Right ventricle myocardium inferior (tissue), 1 donor: Measurements from ENCODE around the gene KCNQ1. TPM values are rescaled to one million over a fixed set of nuclear protein-coding genes. Genes with fewer than 3 reads are reported as not detected.

ENCODE experiments used
- ATAC-seq: fragments of 200-7000 bp; cut with Tn5 transposase; one replicate; pipeline ENCODE4 v1.9.1; 2020; ENCODE audit warnings: mild to moderate bottlenecking, moderate library complexity
- DNase-seq: peaks from one replicate; pipeline ENCODE4 v3.0.0; 2021; ENCODE audit errors: missing footprints
- intact Hi-C: fragments of 100-400 bp; cut with DNase I; formaldehyde crosslinking; loops from one replicate; pipeline ENCODE4 v1.11.0; 2022
- total RNA-seq: library from RNA; stranded (reverse); fragmentation: NEBNext Ultra II Directional; extraction: Animal tissue kit (Norgen Biotek cat#: 25700); gene quantifications from one replicate; pipeline ENCODE4 v1.2.1, GENCODE V29; 2021
- donor health status: DM: no; HTN: yes; CAD: no; lungs with severe emphysema.

Gene KCNQ1
- total RNA-seq, 1 donor from 2014 or later: 40.0 TPM

- intact Hi-C loops: no loop called here
- no peak for ATAC-seq
- peak; percentile 22 for DNase-seq
Measured at GRCh38 chr11:2750101-2750681, 305.4 kb downstream of the KCNQ1 start.

GRCh38 chr11:2750682-2751522 is 306.1 kb downstream of the KCNQ1 start:
- intact Hi-C loops: no loop called here
- no peak for ATAC-seq
- DNase-seq: peak; percentile 54

- ATAC-seq: no peak
- DNase-seq: peak; percentile 57
- intact Hi-C loops: no loop called here
Measured at GRCh38 chr11:2751523-2752203, 306.9 kb downstream of the KCNQ1 start.

- intact Hi-C loops: no loop called here
- ATAC-seq: no peak
- peak; percentile 45 for DNase-seq
Measured at GRCh38 chr11:2752204-2752770, 307.5 kb downstream of the KCNQ1 start.

GRCh38 chr11:2752923-2753322 is 308.1 kb downstream of the KCNQ1 start:
- ATAC-seq (no peak), DNase-seq (peak; percentile 13)
- intact Hi-C loops: no loop called here

- intact Hi-C loops: no loop called here
- no peak for ATAC-seq
Measured at GRCh38 chr11:2754008-2754407, 309.2 kb downstream of the KCNQ1 start.

GRCh38 chr11:2755071-2755470 is 310.3 kb downstream of the KCNQ1 start:
- ATAC-seq (no peak), DNase-seq (no peak)
- intact Hi-C loops: no loop called here

More at GRCh38 chr11:2754008-2754407, 309.2 kb downstream of the KCNQ1 start:
- DNase-seq: peak; percentile 35

GRCh38 chr11:2758751-2759150 is 313.9 kb downstream of the KCNQ1 start:
- peak; percentile 59 for DNase-seq
- ATAC-seq: no peak
- intact Hi-C loops: no loop called here

GRCh38 chr11:2759228-2760195 is 314.7 kb downstream of the KCNQ1 start:
- intact Hi-C loops: no loop called here
- no peak for ATAC-seq
- peak; percentile 18 for DNase-seq

- ATAC-seq: no peak
- DNase-seq: peak; percentile 43
- intact Hi-C loops: no loop called here
Measured at GRCh38 chr11:2760196-2760871, 315.5 kb downstream of the KCNQ1 start.

GRCh38 chr11:2761131-2762030 is 316.6 kb downstream of the KCNQ1 start:
- peak; percentile 49 for DNase-seq
- no peak for ATAC-seq
- intact Hi-C loops: no loop called here

GRCh38 chr11:2762031-2762380 is 317.2 kb downstream of the KCNQ1 start:
- intact Hi-C loops: no loop called here
- ATAC-seq: no peak
- no peak for DNase-seq

GRCh38 chr11:2762451-2762850 is 317.6 kb downstream of the KCNQ1 start:
- DNase-seq (peak; percentile 15), ATAC-seq (no peak)
- intact Hi-C loops: no loop called here

- intact Hi-C loops: no loop called here
- DNase-seq (no peak), ATAC-seq (no peak)
Measured at GRCh38 chr11:2763984-2764383, 319.2 kb downstream of the KCNQ1 start.

- DNase-seq: no peak
- intact Hi-C loops: no loop called here
- ATAC-seq: no peak
Measured at GRCh38 chr11:2765491-2765890, 320.7 kb downstream of the KCNQ1 start.

- ATAC-seq (no peak), DNase-seq (no peak)
- intact Hi-C loops: no loop called here
Measured at GRCh38 chr11:2766166-2766565, 321.4 kb downstream of the KCNQ1 start.

GRCh38 chr11:2767071-2767470 is 322.3 kb downstream of the KCNQ1 start:
- intact Hi-C loops: no loop called here
- ATAC-seq (no peak), DNase-seq (no peak)
